PC-3 (cell line): ENCODE data around the gene EML3. TPM values are rescaled to one million over a fixed set of nuclear protein-coding genes. Genes with fewer than 3 reads are reported as not detected.

Experiments used
- ATAC-seq: fragments of 200-7000 bp; cut with Tn5 transposase; 2 replicates; pipeline ENCODE4 v1.9.1; 2020; ENCODE audit warnings: mild to moderate bottlenecking, moderate library complexity
- BruUV-seq: library from RNA; stranded (reverse); fragments of 400-500 nt; replicated peaks from 2 replicates; lab custom pipeline; 2021; lab: Mats Ljungman, UMichigan
- CTCF ChIA-PET: fragments of 300-600 bp; sonication (Branson Sonifier 250); formaldehyde crosslinking; loops from one replicate; lab custom pipeline; 2022; ENCODE audit warnings: antibody characterized with exemption; lab: Charles Lee
- POLR2A ChIA-PET: fragments of 300-600 bp; sonication (Branson Sonifier 250); formaldehyde crosslinking; loops from one replicate; lab custom pipeline; 2022; ENCODE audit warnings: antibody characterized with exemption; ENCODE audit not compliant: unreplicated experiment; lab: Charles Lee
- DNase-seq: peaks from one replicate; pipeline ENCODE4 v3.0.0-alpha.2; 2015
- H2AFZ ChIP-seq: fragments of 300-600 bp; sonication (generic); 2 replicates; pipeline ENCODE4 v1.6.0; 2016; ENCODE audit warnings: antibody characterized with exemption, low read length
- H3F3A ChIP-seq: fragments of 300-600 bp; sonication (generic); one replicate; pipeline ENCODE4 v1.6.0; 2017; ENCODE audit warnings: antibody characterized with exemption, low read length, control low read depth, mild to moderate bottlenecking; ENCODE audit not compliant: unreplicated experiment
- H3K27ac ChIP-seq: fragments of 300-600 bp; sonication (generic); 2 replicates; pipeline ENCODE4 v1.5.1; 2016; ENCODE audit warnings: mild to moderate bottlenecking, low read length
- H3K27me3 ChIP-seq: fragments of 300-600 bp; sonication (generic); 2 replicates; pipeline ENCODE4 v1.6.1; 2016; ENCODE audit warnings: low read length, mixed read lengths
- H3K36me3 ChIP-seq: fragments of 300-600 bp; sonication (generic); 2 replicates; pipeline ENCODE4 v1.6.1; 2016; ENCODE audit warnings: low read depth, mixed run types, low read length, mixed read lengths
- H3K4me1 ChIP-seq: fragments of 300-600 bp; sonication (generic); 2 replicates; pipeline ENCODE4 v1.5.1; 2016; ENCODE audit warnings: low read length; ENCODE audit not compliant: insufficient read depth
- H3K4me2 ChIP-seq: fragments of 300-600 bp; sonication (generic); 2 replicates; pipeline ENCODE4 v1.6.0; 2016; ENCODE audit warnings: low read length
- H3K4me3 ChIP-seq: fragments of 300-600 bp; sonication (generic); 2 replicates; pipeline ENCODE4 v1.5.1; 2016; ENCODE audit warnings: mild to moderate bottlenecking, low read length, mixed read lengths
- H3K79me2 ChIP-seq: fragments of 300-600 bp; sonication (generic); 2 replicates; pipeline ENCODE4 v1.6.1; 2017; ENCODE audit warnings: low read length, mixed read lengths
- H3K9ac ChIP-seq: fragments of 300-600 bp; sonication (generic); 2 replicates; pipeline ENCODE4 v1.6.0; 2016; ENCODE audit warnings: mild to moderate bottlenecking, low read length
- H3K9me2 ChIP-seq: fragments of 300-600 bp; sonication (generic); replicated peaks from 2 replicates; pipeline ENCODE4 v1.6.1; 2016; ENCODE audit warnings: mixed run types, low read length, mixed read lengths
- H3K9me3 ChIP-seq: fragments of 300-600 bp; sonication (generic); 2 replicates; pipeline ENCODE4 v1.6.1; 2016; ENCODE audit warnings: low read length, mixed read lengths
- H4K20me1 ChIP-seq: fragments of 300-600 bp; sonication (generic); 2 replicates; pipeline ENCODE4 v1.6.1; 2016; ENCODE audit warnings: low read length, mixed read lengths
- EZH2 ChIP-seq: fragments of 300-600 bp; sonication (generic); IDR thresholded peaks from one replicate; pipeline ENCODE4 v1.6.1; 2017; ENCODE audit warnings: antibody characterized with exemption, mild to moderate bottlenecking, low read length; ENCODE audit not compliant: unreplicated experiment
- EZH2phosphoT487 ChIP-seq: fragments of 300-600 bp; sonication (generic); IDR thresholded peaks from 2 replicates; pipeline ENCODE4 v1.6.1; 2018; ENCODE audit warnings: mild to moderate bottlenecking, antibody characterized with exemption, low read length, borderline replicate concordance
- intact Hi-C: fragments of 100-400 bp; cut with micrococcal nuclease; formaldehyde crosslinking; loops from 2 replicates; pipeline ENCODE4 v1.9.0; 2023
- total RNA-seq: library from RNA; depleted of rRNA; stranded (reverse); fragments of >200 nt; gene quantifications from 2 replicates; pipeline ENCODE4 v1.2.3, GENCODE V29; 2014
- TF ChIP-seq, protein P1 (sequence below): fragments of 300-600 bp; sonication (generic); conservative IDR thresholded peaks from 2 replicates; pipeline ENCODE4 v1.5.1; 2017; ENCODE audit warnings: antibody characterized with exemption, low read depth, mild to moderate bottlenecking, low read length

EML3 gene
- total RNA-seq, 1 experiment from 2014 or later: 32.8 TPM

DNA sequence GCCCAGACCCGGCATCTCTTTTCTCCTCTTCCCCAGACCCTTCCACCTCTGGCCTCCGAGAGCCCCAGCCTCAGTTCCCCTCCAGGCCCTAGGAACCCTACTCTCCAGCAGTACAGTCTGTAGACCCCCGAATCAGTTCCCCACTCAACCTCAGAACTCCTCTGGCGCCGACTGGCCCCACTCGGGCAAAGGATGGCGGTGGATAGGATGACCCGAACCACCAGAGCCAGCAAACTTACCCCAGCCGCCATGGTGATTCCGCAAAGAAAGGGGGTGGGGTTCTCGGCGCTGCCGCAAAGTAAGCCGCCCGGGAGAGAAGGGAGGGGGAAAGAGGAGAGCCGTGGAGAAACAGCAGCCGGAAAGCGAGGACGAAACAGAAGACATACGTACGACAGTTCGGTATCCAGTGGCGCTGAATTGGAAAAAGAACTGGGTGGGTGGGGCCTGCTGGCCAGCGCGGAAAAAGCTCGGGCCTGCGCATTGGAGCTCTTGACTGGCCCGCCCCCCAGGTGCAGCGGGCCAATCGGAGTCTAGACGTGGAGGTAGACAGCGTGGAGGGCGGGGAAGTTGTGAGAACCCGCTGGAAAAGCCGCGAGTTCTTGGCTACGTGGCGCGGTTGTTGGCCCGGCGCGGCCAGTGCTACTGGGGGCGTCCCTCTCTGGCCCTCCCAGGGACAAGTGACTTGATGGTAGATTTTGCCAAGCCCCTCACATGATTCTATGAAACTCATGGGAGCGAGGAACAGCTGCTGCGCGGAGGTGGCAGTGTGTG, 38.8 kb downstream of the EML3 start, which contains the start of gene EEF1G:
Gene EEF1G, minus strand, starts transcription at position 300 of the 771 bp plus-strand sequence. Its CDS starts 49 bp downstream, at position 251.
- DNase-seq (peak; percentile 100), ATAC-seq (peak; percentile 87)
- no peaks in the 10 kb centered on the region for H3K9me3 ChIP-seq
- intact Hi-C loops: no loop called here
- no peaks in the 10 kb centered on the region for H3K27me3 ChIP-seq
- peak within 1 kb of the TSS; percentile 92 for H2AFZ ChIP-seq
- H4K20me1 ChIP-seq: peaks cover 33% of the 10 kb centered on the region
- H3K4me2 ChIP-seq: peak within 1 kb of the TSS; percentile 99
- BruUV-seq: no TSS peak
- H3F3A ChIP-seq: no peaks in the 10 kb centered on the region
- ChIA-PET POLR2A (interaction anchor here (0.5 to 1.3 kb wide), 16 partner anchors 13 to 601 kb away, joined by 3 to 23 read pairs (median 5); partner anchors contain the start of genes AHNAK, B3GAT3, C11orf98 and CSKMT), CTCF (interaction anchor here (0.7 to 1.6 kb wide), 7 partner anchors 13 to 760 kb away, joined by 3 to 7 read pairs (median 5); partner anchors contain the start of gene TUT1)
- peak within 1 kb of the TSS; percentile 94 for H3K4me3 ChIP-seq
- H3K27ac ChIP-seq: peak within 1 kb of the TSS; percentile 74
- H3K36me3 ChIP-seq: peaks cover 50% of the 10 kb centered on the region
- peaks cover 36% of the 10 kb centered on the region for H3K4me1 ChIP-seq
- H3K79me2 ChIP-seq: peaks cover 75% of the 10 kb centered on the region
- TF ChIP-seq, protein P1, sequence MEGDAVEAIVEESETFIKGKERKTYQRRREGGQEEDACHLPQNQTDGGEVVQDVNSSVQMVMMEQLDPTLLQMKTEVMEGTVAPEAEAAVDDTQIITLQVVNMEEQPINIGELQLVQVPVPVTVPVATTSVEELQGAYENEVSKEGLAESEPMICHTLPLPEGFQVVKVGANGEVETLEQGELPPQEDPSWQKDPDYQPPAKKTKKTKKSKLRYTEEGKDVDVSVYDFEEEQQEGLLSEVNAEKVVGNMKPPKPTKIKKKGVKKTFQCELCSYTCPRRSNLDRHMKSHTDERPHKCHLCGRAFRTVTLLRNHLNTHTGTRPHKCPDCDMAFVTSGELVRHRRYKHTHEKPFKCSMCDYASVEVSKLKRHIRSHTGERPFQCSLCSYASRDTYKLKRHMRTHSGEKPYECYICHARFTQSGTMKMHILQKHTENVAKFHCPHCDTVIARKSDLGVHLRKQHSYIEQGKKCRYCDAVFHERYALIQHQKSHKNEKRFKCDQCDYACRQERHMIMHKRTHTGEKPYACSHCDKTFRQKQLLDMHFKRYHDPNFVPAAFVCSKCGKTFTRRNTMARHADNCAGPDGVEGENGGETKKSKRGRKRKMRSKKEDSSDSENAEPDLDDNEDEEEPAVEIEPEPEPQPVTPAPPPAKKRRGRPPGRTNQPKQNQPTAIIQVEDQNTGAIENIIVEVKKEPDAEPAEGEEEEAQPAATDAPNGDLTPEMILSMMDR: no peak
- TF ChIP-seq EZH2 (no peak), EZH2phosphoT487 (no peak)
- H3K9ac ChIP-seq: peak within 1 kb of the TSS; percentile 98
- H3K9me2 ChIP-seq: no peaks in the 10 kb centered on the region

- H3K9me3 ChIP-seq: no peaks in the 10 kb centered on the region
- H3K4me3 ChIP-seq: peak overlapping the region; percentile 94
- peak overlapping the region; percentile 49 for H3K27ac ChIP-seq
- H3K4me1 ChIP-seq: peaks cover 36% of the 10 kb centered on the region
- H4K20me1 ChIP-seq: peaks cover 33% of the 10 kb centered on the region
- H3F3A ChIP-seq: no peaks in the 10 kb centered on the region
- H3K4me2 ChIP-seq: peak overlapping the region; percentile 80
- peak overlapping the region; percentile 74 for H2AFZ ChIP-seq
- H3K9ac ChIP-seq: peak overlapping the region; percentile 98
- POLR2A ChIA-PET: interaction anchor here (0.6 to 1.3 kb wide), 11 partner anchors 12 to 180 kb away, joined by 3 to 23 read pairs (median 5); partner anchors contain the start of genes AHNAK, B3GAT3, C11orf98 and CSKMT
- TF ChIP-seq EZH2: no peak
- no peak for TF ChIP-seq EZH2phosphoT487
- TF ChIP-seq, protein P1: no peak
- DNase-seq: no peak
- intact Hi-C loops: no loop called here
- H3K27me3 ChIP-seq: no peaks in the 10 kb centered on the region
- peaks cover 52% of the 10 kb centered on the region for H3K36me3 ChIP-seq
- BruUV-seq: TSS peak; percentile 74
- H3K9me2 ChIP-seq: no peaks in the 10 kb centered on the region
- ATAC-seq: no peak; the same call in 1 of the 2 replicates
- CTCF ChIA-PET: interaction anchor here (1.0 to 1.6 kb wide), 4 partner anchors 13 to 180 kb away, joined by 3 to 7 read pairs (median 6); partner anchors contain the start of gene TUT1
- H3K79me2 ChIP-seq: peaks cover 81% of the 10 kb centered on the region
These were observed 39.5 kb downstream of the EML3 start for GRCh38 chr11:62573006-62573591.
